ENCODE data around the gene UBASH3B.

DNA sequence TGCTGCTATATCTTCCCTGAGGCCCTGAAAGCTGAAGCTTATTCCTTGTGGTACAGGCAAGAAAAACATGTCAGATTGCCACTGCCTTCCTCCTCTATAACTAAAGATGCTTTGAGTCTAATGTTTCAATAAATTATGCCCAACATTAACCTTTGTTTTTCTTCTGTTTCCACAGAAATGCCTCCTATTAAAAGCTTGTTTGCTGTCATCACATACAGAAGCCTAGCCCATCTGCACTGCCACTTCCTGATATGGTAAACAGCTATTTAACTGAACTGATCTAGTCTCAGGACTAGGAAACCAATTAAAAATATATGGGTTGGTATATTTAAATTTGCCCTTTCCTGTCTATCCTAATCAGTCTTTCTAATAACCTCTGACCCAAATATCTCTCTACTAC is 165.6 kb downstream of the UBASH3B start:
- TF ChIP-seq, protein P1, sequence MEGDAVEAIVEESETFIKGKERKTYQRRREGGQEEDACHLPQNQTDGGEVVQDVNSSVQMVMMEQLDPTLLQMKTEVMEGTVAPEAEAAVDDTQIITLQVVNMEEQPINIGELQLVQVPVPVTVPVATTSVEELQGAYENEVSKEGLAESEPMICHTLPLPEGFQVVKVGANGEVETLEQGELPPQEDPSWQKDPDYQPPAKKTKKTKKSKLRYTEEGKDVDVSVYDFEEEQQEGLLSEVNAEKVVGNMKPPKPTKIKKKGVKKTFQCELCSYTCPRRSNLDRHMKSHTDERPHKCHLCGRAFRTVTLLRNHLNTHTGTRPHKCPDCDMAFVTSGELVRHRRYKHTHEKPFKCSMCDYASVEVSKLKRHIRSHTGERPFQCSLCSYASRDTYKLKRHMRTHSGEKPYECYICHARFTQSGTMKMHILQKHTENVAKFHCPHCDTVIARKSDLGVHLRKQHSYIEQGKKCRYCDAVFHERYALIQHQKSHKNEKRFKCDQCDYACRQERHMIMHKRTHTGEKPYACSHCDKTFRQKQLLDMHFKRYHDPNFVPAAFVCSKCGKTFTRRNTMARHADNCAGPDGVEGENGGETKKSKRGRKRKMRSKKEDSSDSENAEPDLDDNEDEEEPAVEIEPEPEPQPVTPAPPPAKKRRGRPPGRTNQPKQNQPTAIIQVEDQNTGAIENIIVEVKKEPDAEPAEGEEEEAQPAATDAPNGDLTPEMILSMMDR (conservative IDR thresholded peaks at IDR 0.05; ENCODE audit: low read length): no peak
- TF ChIP-seq EZH2phosphoT487 (IDR thresholded peaks at IDR 0.05; ENCODE audit: borderline replicate concordance, low read depth, low read length): no peak

Measured in OCI-LY7 (cell line).